ENCODE results near the gene BPIFB2.
"Not testable (repeated sequence)": the region's sequence is repeated elsewhere in the genome, so short reads cannot be mapped to it uniquely, and the experiment has no call there.

Gene BPIFB2

GRCh38 chr20:32972181-32973076 is 35.1 kb upstream of the BPIFB2 start:
- Histone ChIP-seq H3K9ac (ENCODE audit: low read length) (no peak overlapping the region), H3K27me3 (ENCODE audit: control insufficient read depth, insufficient read depth, low read length) (no peaks in the 10 kb centered on the region), H3K9me3 (ENCODE audit: control insufficient read depth, low read depth, low read length) (no peaks in the 10 kb centered on the region), H3K27ac (ENCODE audit: low read length) (no peak overlapping the region), H3K36me3 (ENCODE audit: control insufficient read depth, low read depth, low read length) (no peaks in the 10 kb centered on the region), H3K4me3 (ENCODE audit: low read length) (no peak overlapping the region), H3K4me1 (ENCODE audit: control insufficient read depth, low read depth, low read length) (peaks cover 21% of the 10 kb centered on the region)

- H3K9ac ChIP-seq (ENCODE audit: low read length), result no peak overlapping the region
- H3K9me3 ChIP-seq (ENCODE audit: control insufficient read depth, low read depth, low read length), result no peaks in the 10 kb centered on the region
- H3K27ac ChIP-seq (ENCODE audit: low read length), result no peak overlapping the region
- no peak overlapping the region for H3K4me3 ChIP-seq (ENCODE audit: low read length)
- no peaks in the 10 kb centered on the region for H3K27me3 ChIP-seq (ENCODE audit: control insufficient read depth, insufficient read depth, low read length)
- H3K36me3 ChIP-seq (ENCODE audit: control insufficient read depth, low read depth, low read length), result no peaks in the 10 kb centered on the region
- H3K4me1 ChIP-seq (ENCODE audit: control insufficient read depth, low read depth, low read length), result peaks cover 21% of the 10 kb centered on the region
Measured at GRCh38 chr20:32973077-32973717, 34.3 kb upstream of the BPIFB2 start.

- not testable (repeated sequence) for H3K4me3 ChIP-seq (ENCODE audit: low read length); H3K36me3 ChIP-seq (ENCODE audit: control insufficient read depth, low read depth, low read length); H3K27ac ChIP-seq (ENCODE audit: low read length); H3K27me3 ChIP-seq (ENCODE audit: control insufficient read depth, insufficient read depth, low read length); H3K9ac ChIP-seq (ENCODE audit: low read length); H3K9me3 ChIP-seq (ENCODE audit: control insufficient read depth, low read depth, low read length)
- H3K4me1 ChIP-seq (ENCODE audit: control insufficient read depth, low read depth, low read length), result peaks cover 21% of the 10 kb centered on the region
Measured at GRCh38 chr20:32974204-32975064, 33.1 kb upstream of the BPIFB2 start.

GRCh38 chr20:32975121-32975520 is 32.4 kb upstream of the BPIFB2 start:
- not testable (repeated sequence) for H3K27ac ChIP-seq (ENCODE audit: low read length); H3K9ac ChIP-seq (ENCODE audit: low read length); H3K9me3 ChIP-seq (ENCODE audit: control insufficient read depth, low read depth, low read length); H3K27me3 ChIP-seq (ENCODE audit: control insufficient read depth, insufficient read depth, low read length); H3K4me3 ChIP-seq (ENCODE audit: low read length); H3K36me3 ChIP-seq (ENCODE audit: control insufficient read depth, low read depth, low read length)
- H3K4me1 ChIP-seq (ENCODE audit: control insufficient read depth, low read depth, low read length), result peaks cover 21% of the 10 kb centered on the region

GRCh38 chr20:32975698-32976674 is 31.5 kb upstream of the BPIFB2 start:
- H3K27me3 ChIP-seq (ENCODE audit: control insufficient read depth, insufficient read depth, low read length), result no peaks in the 10 kb centered on the region
- no peak overlapping the region for H3K9ac ChIP-seq (ENCODE audit: low read length)
- no peak overlapping the region for H3K27ac ChIP-seq (ENCODE audit: low read length)
- peaks cover 21% of the 10 kb centered on the region for H3K4me1 ChIP-seq (ENCODE audit: control insufficient read depth, low read depth, low read length)
- no peak overlapping the region for H3K4me3 ChIP-seq (ENCODE audit: low read length)
- no peaks in the 10 kb centered on the region for H3K36me3 ChIP-seq (ENCODE audit: control insufficient read depth, low read depth, low read length)
- H3K9me3 ChIP-seq (ENCODE audit: control insufficient read depth, low read depth, low read length), result no peaks in the 10 kb centered on the region

- H3K27ac ChIP-seq (ENCODE audit: low read length), result no peak overlapping the region
Measured at GRCh38 chr20:32976746-32977145, 30.8 kb upstream of the BPIFB2 start.

GRCh38 chr20:32977281-32978008 is 30.1 kb upstream of the BPIFB2 start:
- Histone ChIP-seq H3K9me3 (ENCODE audit: control insufficient read depth, low read depth, low read length) (no peaks in the 10 kb centered on the region), H3K27me3 (ENCODE audit: control insufficient read depth, insufficient read depth, low read length) (no peaks in the 10 kb centered on the region), H3K4me1 (ENCODE audit: control insufficient read depth, low read depth, low read length) (peaks cover 7% of the 10 kb centered on the region), H3K4me3 (ENCODE audit: low read length) (no peak overlapping the region), H3K9ac (ENCODE audit: low read length) (no peak overlapping the region), H3K27ac (ENCODE audit: low read length) (no peak overlapping the region), H3K36me3 (ENCODE audit: control insufficient read depth, low read depth, low read length) (no peaks in the 10 kb centered on the region)

More at GRCh38 chr20:32976746-32977145, 30.8 kb upstream of the BPIFB2 start:
- Histone ChIP-seq H3K27me3 (ENCODE audit: control insufficient read depth, insufficient read depth, low read length) (no peaks in the 10 kb centered on the region), H3K4me1 (ENCODE audit: control insufficient read depth, low read depth, low read length) (peaks cover 14% of the 10 kb centered on the region), H3K4me3 (ENCODE audit: low read length) (no peak overlapping the region), H3K9me3 (ENCODE audit: control insufficient read depth, low read depth, low read length) (no peaks in the 10 kb centered on the region), H3K9ac (ENCODE audit: low read length) (no peak overlapping the region), H3K36me3 (ENCODE audit: control insufficient read depth, low read depth, low read length) (no peaks in the 10 kb centered on the region)

GRCh38 chr20:32978009-32978335 is 29.5 kb upstream of the BPIFB2 start:
- Histone ChIP-seq H3K36me3 (ENCODE audit: control insufficient read depth, low read depth, low read length) (no peaks in the 10 kb centered on the region), H3K27me3 (ENCODE audit: control insufficient read depth, insufficient read depth, low read length) (no peaks in the 10 kb centered on the region), H3K9ac (ENCODE audit: low read length) (no peak overlapping the region), H3K9me3 (ENCODE audit: control insufficient read depth, low read depth, low read length) (no peaks in the 10 kb centered on the region), H3K27ac (ENCODE audit: low read length) (no peak overlapping the region), H3K4me3 (ENCODE audit: low read length) (no peak overlapping the region), H3K4me1 (ENCODE audit: control insufficient read depth, low read depth, low read length) (peaks cover 7% of the 10 kb centered on the region)

- H3K4me1 ChIP-seq (ENCODE audit: control insufficient read depth, low read depth, low read length), result peaks cover under 1% of the 10 kb centered on the region
- H3K9me3 ChIP-seq (ENCODE audit: control insufficient read depth, low read depth, low read length), result no peaks in the 10 kb centered on the region
- H3K27ac ChIP-seq (ENCODE audit: low read length), result no peak overlapping the region
- no peaks in the 10 kb centered on the region for H3K36me3 ChIP-seq (ENCODE audit: control insufficient read depth, low read depth, low read length)
- no peaks in the 10 kb centered on the region for H3K27me3 ChIP-seq (ENCODE audit: control insufficient read depth, insufficient read depth, low read length)
- H3K4me3 ChIP-seq (ENCODE audit: low read length), result no peak overlapping the region
- no peak overlapping the region for H3K9ac ChIP-seq (ENCODE audit: low read length)
Measured at GRCh38 chr20:32979201-32979998, 28.1 kb upstream of the BPIFB2 start.

All from iPS-18a (cell line).